Psoas muscle (tissue), 8 donors: ENCODE measurements around the gene PDCD1. TPM values are rescaled to one million over a fixed set of nuclear protein-coding genes. Genes with fewer than 3 reads are reported as not detected.

ENCODE experiments used
- ATAC-seq, 4 donors: fragments of 200-7000 bp; cut with Tn5 transposase; one replicate each; pipeline ENCODE4 v1.9.1; 2020; ENCODE audit warnings: moderate library complexity in 3 of 4, mild to moderate bottlenecking in 2 of 4
- DNase-seq, 2 donors: peaks; one replicate each; pipeline ENCODE4 v3.0.0-alpha.2; 2020
- H3K27ac ChIP-seq: fragments of 200-600 bp; one replicate; pipeline ENCODE4 v1.8.0; 2022
- H3K27me3 ChIP-seq, 3 donors: fragments of 200-600 bp in 1 of 3; one replicate each; pipeline versions ENCODE4 v1.6.1 to v1.8.0; 2013 to 2022; ENCODE audit warnings: low read length in 2 of 3, mild to moderate bottlenecking in 2 of 3, moderate library complexity in 1 of 3; ENCODE audit not compliant: insufficient read depth in 3 of 3
- H3K36me3 ChIP-seq, 2 donors: fragments of 200-600 bp in 1 of 2; one replicate each; pipeline versions ENCODE4 v1.6.1 to v1.8.0; 2013 to 2022; ENCODE audit warnings: low read depth in 1 of 2, mild to moderate bottlenecking in 1 of 2, moderate library complexity in 1 of 2; ENCODE audit not compliant: insufficient read depth in 1 of 2
- H3K4me1 ChIP-seq: fragments of 200-600 bp; one replicate; pipeline ENCODE4 v1.8.0; 2022
- H3K4me3 ChIP-seq: fragments of 200-600 bp; one replicate; pipeline ENCODE4 v1.8.0; 2022; ENCODE audit warnings: mild to moderate bottlenecking
- H3K9me3 ChIP-seq: fragments of 200-600 bp; one replicate; pipeline ENCODE4 v1.8.0; 2022
- CTCF ChIP-seq: fragments of 200-600 bp; IDR thresholded peaks from one replicate; pipeline ENCODE4 v1.8.0; 2022; ENCODE audit warnings: antibody characterized with exemption
- WGBS, 3 donors: extraction: QIAGEN DNeasy Blood & Tissue Kit; methylation state at CpG; one replicate each; pipeline versions ENCODE4 v1.1.6 to v1.1.7; 2013; 5-methylcytosine and 5-hydroxymethylcytosine counted together
- intact Hi-C, 2 donors: fragments of 100-400 bp; cut with DNase I; formaldehyde crosslinking; loops; one replicate each; pipeline versions ENCODE4 v1.11.0 to v1.14.2; 2022
- polyA plus RNA-seq, 3 donors: library from polyadenylated mRNA; stranded (reverse); fragments of 200-250 nt; gene quantifications; one replicate each; pipeline ENCODE4 v1.2.3, GENCODE V29; 2013
- total RNA-seq, 4 donors: library from RNA; stranded (reverse); fragmentation: NEBNext Ultra II Directional in 2 of 4; extraction: Animal tissue kit (Norgen Biotek cat#: 25700) in 2 of 4; gene quantifications; one replicate each; pipeline versions ENCODE4 v1.2.1 to v1.2.4, GENCODE V29; 2021 to 2023
- donor health status: healthy with polysubstance abuse.
- donor health status: DM: no; HTN: no; CAD: no; lungs with moderate emphysema.
- donor health status: Bipolar disorder and iron deficiency.
- donor health status: healthy.
- donor health status: DM: yes; HTN: yes; CAD: no.
- donor health status: DM: no; HTN: no; CAD: no.
- donor health status: DM: no; HTN: no; CAD: no.
- donor health status: DM: yes; HTN: yes; CAD: no.

PDCD1 gene
- total and polyA plus RNA-seq, 7 donors, result 0.03 to 0.30 (median 0.06) TPM; not detected in 2

GRCh38 chr2:241885291-241885945, 26.7 kb upstream of the PDCD1 start:
- Histone ChIP-seq H3K4me1 (peaks cover 10% of the 10 kb centered on the region), H3K36me3 (no peaks in the 10 kb centered on the region), H3K4me3 (no peak overlapping the region), H3K9me3 (no peaks in the 10 kb centered on the region), H3K27ac (no peak overlapping the region), H3K27me3 (peaks cover 0 to 43% (median 7%) of the 10 kb centered on the region in 3 donors)
- intact Hi-C loops, result no loop called here
- ATAC-seq (no peak), DNase-seq (peak in 1 of 2 donors; percentile 33)
- no peak for TF ChIP-seq CTCF
- WGBS, 3 donors, result 38 to 64% (median 50%) methylated on average over 16 of the region's 16 CpGs

- Histone ChIP-seq H3K36me3 (no peaks in the 10 kb centered on the region), H3K4me3 (no peak overlapping the region), H3K4me1 (peaks cover 10% of the 10 kb centered on the region), H3K27ac (no peak overlapping the region), H3K9me3 (no peaks in the 10 kb centered on the region), H3K27me3 (peaks cover 0 to 38% (median 7%) of the 10 kb centered on the region in 3 donors)
- TF ChIP-seq CTCF, result no peak
- 75 to 89% (median 83%) methylated on average over 8 of the region's 8 CpGs for WGBS, 3 donors
- peak in 1 of 2 donors; percentile 5 for DNase-seq
- ATAC-seq, result no peak
- intact Hi-C loops, result no loop called here
These were observed 26.2 kb upstream of the PDCD1 start for GRCh38 chr2:241884951-241885290.

- H3K9me3 ChIP-seq, result no peaks in the 10 kb centered on the region
- peak overlapping the region; percentile 60 for H3K27ac ChIP-seq
- peaks cover 0 to 21% (median 7%) of the 10 kb centered on the region in 3 donors for H3K27me3 ChIP-seq
- H3K4me3 ChIP-seq, result peak overlapping the region; percentile 64
- no peaks in the 10 kb centered on the region for H3K36me3 ChIP-seq
- WGBS, 3 donors, result 3 to 7% (median 3%) methylated on average over 22 to 23 of the region's 23 CpGs
- H3K4me1 ChIP-seq, result peaks cover 10% of the 10 kb centered on the region
- intact Hi-C loops, result no loop called here
- peak; percentile 48 to 63 (median 56) for ATAC-seq
- TF ChIP-seq CTCF, result no peak
- DNase-seq, result peak; percentile 67 to 83
These were observed 23.5 kb upstream of the PDCD1 start for GRCh38 chr2:241882091-241882625.

GRCh38 chr2:241880311-241881073, 21.8 kb upstream of the PDCD1 start:
- Histone ChIP-seq H3K27me3 (peaks cover 0 to 11% (median 0%) of the 10 kb centered on the region in 3 donors), H3K27ac (no peak overlapping the region), H3K36me3 (no peaks in the 10 kb centered on the region), H3K4me3 (peak overlapping the region; percentile 64), H3K9me3 (no peaks in the 10 kb centered on the region), H3K4me1 (peaks cover 10% of the 10 kb centered on the region)
- TF ChIP-seq CTCF, result no peak
- 77 to 81% (median 79%) methylated on average over 16 of the region's 16 CpGs for WGBS, 3 donors
- ATAC-seq, result no peak
- intact Hi-C loops, result no loop called here
- peak in 1 of 2 donors; percentile 12 for DNase-seq
